ENCODE results near the gene MOXD1.
A peak's percentile ranks its signal among the peaks of the same experiment; 100 is the strongest.

Gene MOXD1

DNA sequence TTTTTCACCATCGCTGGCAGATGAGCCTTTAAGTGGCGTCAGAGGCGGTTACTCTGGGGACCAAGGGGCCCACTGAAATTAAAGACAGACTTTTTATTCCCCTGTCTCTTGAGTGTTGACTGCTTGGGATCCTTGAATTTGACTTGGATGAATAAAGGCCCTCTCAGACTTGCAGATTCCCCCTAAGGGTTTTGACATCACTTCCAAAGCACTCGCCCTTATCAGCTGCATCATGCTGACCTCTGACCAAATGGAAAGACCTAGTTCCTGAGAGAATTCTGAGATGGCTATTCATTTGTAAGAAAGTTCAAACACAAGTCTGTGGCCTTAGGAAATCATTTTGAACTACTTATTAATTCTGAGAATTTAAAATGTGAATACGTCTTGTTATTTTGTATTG is 13.5 kb upstream of the MOXD1 start:
- Histone ChIP-seq H3K27me3 (ENCODE audit: control insufficient read depth in 2 of 2, insufficient read depth in 2 of 2, low read length in 2 of 2) (no peaks in the 10 kb centered on the region), H3K27ac (ENCODE audit: low read depth in 2 of 2, low read length in 2 of 2) (no peak overlapping the region), H3K9ac (ENCODE audit: low read depth in 1 of 2, low read length in 2 of 2) (no peak overlapping the region), H3K4me3 (ENCODE audit: low read length in 2 of 2) (no peak overlapping the region), H3K9me3 (ENCODE audit: control insufficient read depth in 2 of 2, low read length in 2 of 2) (no peaks in the 10 kb centered on the region), H3K4me1 (ENCODE audit: control insufficient read depth in 2 of 2, insufficient read depth in 2 of 2, low read length in 2 of 2) (no peaks in the 10 kb centered on the region), H3K36me3 (ENCODE audit: control insufficient read depth in 2 of 2, insufficient read depth in 2 of 2, low read length in 2 of 2) (no peaks in the 10 kb centered on the region)

- Histone ChIP-seq H3K4me1 (ENCODE audit: control insufficient read depth in 2 of 2, insufficient read depth in 2 of 2, low read length in 2 of 2) (no peaks in the 10 kb centered on the region), H3K27ac (ENCODE audit: low read depth in 2 of 2, low read length in 2 of 2) (no peak overlapping the region), H3K9ac (ENCODE audit: low read depth in 1 of 2, low read length in 2 of 2) (no peak overlapping the region), H3K27me3 (ENCODE audit: control insufficient read depth in 2 of 2, insufficient read depth in 2 of 2, low read length in 2 of 2) (no peaks in the 10 kb centered on the region), H3K4me3 (ENCODE audit: low read length in 2 of 2) (no peak overlapping the region), H3K9me3 (ENCODE audit: control insufficient read depth in 2 of 2, low read length in 2 of 2) (no peaks in the 10 kb centered on the region), H3K36me3 (ENCODE audit: control insufficient read depth in 2 of 2, insufficient read depth in 2 of 2, low read length in 2 of 2) (no peaks in the 10 kb centered on the region)
These were observed 13.0 kb upstream of the MOXD1 start for GRCh38 chr6:132414322-132414721.

DNA sequence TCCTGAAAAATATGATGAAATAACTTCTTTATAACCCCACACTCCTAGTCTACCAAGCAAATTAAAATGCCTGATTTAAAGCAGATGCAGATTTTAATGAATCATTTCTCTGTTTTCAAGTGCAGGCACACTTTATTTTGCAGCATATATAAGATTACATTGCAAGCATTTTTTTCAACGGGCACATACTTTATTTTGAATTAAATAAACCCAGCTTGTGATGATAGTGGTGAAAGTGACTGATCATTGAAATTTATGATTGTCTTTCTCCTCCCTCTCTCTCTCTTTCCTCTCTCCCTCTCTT is 12.2 kb upstream of the MOXD1 start:
- H3K27me3 ChIP-seq (ENCODE audit: control insufficient read depth in 2 of 2, insufficient read depth in 2 of 2, low read length in 2 of 2): no peaks in the 10 kb centered on the region
- no peak overlapping the region for H3K27ac ChIP-seq (ENCODE audit: low read depth in 2 of 2, low read length in 2 of 2)
- H3K36me3 ChIP-seq (ENCODE audit: control insufficient read depth in 2 of 2, insufficient read depth in 2 of 2, low read length in 2 of 2): no peaks in the 10 kb centered on the region
- H3K9me3 ChIP-seq (ENCODE audit: control insufficient read depth in 2 of 2, low read length in 2 of 2): no peaks in the 10 kb centered on the region
- H3K4me1 ChIP-seq (ENCODE audit: control insufficient read depth in 2 of 2, insufficient read depth in 2 of 2, low read length in 2 of 2): no peaks in the 10 kb centered on the region
- no peak overlapping the region for H3K4me3 ChIP-seq (ENCODE audit: low read length in 2 of 2)
- no peak overlapping the region for H3K9ac ChIP-seq (ENCODE audit: low read depth in 1 of 2, low read length in 2 of 2)

GRCh38 chr6:132412656-132413498 is 11.6 kb upstream of the MOXD1 start:
- no peaks in the 10 kb centered on the region for H3K36me3 ChIP-seq (ENCODE audit: control insufficient read depth in 2 of 2, insufficient read depth in 2 of 2, low read length in 2 of 2)
- no peaks in the 10 kb centered on the region for H3K4me1 ChIP-seq (ENCODE audit: control insufficient read depth in 2 of 2, insufficient read depth in 2 of 2, low read length in 2 of 2)
- H3K9me3 ChIP-seq (ENCODE audit: control insufficient read depth in 2 of 2, low read length in 2 of 2): no peaks in the 10 kb centered on the region
- H3K9ac ChIP-seq (ENCODE audit: low read depth in 1 of 2, low read length in 2 of 2): no peak overlapping the region
- H3K4me3 ChIP-seq (ENCODE audit: low read length in 2 of 2): no peak overlapping the region
- H3K27me3 ChIP-seq (ENCODE audit: control insufficient read depth in 2 of 2, insufficient read depth in 2 of 2, low read length in 2 of 2): no peaks in the 10 kb centered on the region
- no peak overlapping the region for H3K27ac ChIP-seq (ENCODE audit: low read depth in 2 of 2, low read length in 2 of 2)

- Histone ChIP-seq H3K4me1 (ENCODE audit: control insufficient read depth in 2 of 2, insufficient read depth in 2 of 2, low read length in 2 of 2) (no peaks in the 10 kb centered on the region), H3K9me3 (ENCODE audit: control insufficient read depth in 2 of 2, low read length in 2 of 2) (no peaks in the 10 kb centered on the region), H3K27me3 (ENCODE audit: control insufficient read depth in 2 of 2, insufficient read depth in 2 of 2, low read length in 2 of 2) (no peaks in the 10 kb centered on the region), H3K36me3 (ENCODE audit: control insufficient read depth in 2 of 2, insufficient read depth in 2 of 2, low read length in 2 of 2) (no peaks in the 10 kb centered on the region), H3K27ac (ENCODE audit: low read depth in 2 of 2, low read length in 2 of 2) (no peak overlapping the region), H3K9ac (ENCODE audit: low read depth in 1 of 2, low read length in 2 of 2) (no peak overlapping the region), H3K4me3 (ENCODE audit: low read length in 2 of 2) (no peak overlapping the region)
These were observed 10.0 kb upstream of the MOXD1 start for GRCh38 chr6:132411296-132411695.

DNA sequence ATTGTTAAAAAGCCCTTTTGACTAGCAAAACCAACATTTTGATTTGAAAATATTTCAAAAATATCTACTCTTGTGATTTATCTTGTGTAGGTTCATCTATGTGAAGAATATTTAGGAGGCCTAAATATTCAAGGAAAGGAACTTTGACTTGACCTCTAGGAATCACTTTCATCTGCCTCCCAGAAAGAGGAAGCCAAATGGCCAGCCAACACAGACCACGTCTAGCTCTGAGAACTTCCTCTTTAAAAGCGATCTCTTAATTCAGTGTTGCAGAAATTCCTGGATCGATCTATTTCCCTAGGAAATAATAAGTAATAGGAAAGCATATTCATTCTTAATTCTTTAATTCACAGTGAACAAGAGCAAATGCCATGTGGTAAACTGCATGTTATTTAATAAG is 9.6 kb upstream of the MOXD1 start:
- Histone ChIP-seq H3K36me3 (ENCODE audit: control insufficient read depth in 2 of 2, insufficient read depth in 2 of 2, low read length in 2 of 2) (no peaks in the 10 kb centered on the region), H3K27me3 (ENCODE audit: control insufficient read depth in 2 of 2, insufficient read depth in 2 of 2, low read length in 2 of 2) (no peaks in the 10 kb centered on the region), H3K9ac (ENCODE audit: low read depth in 1 of 2, low read length in 2 of 2) (no peak overlapping the region), H3K9me3 (ENCODE audit: control insufficient read depth in 2 of 2, low read length in 2 of 2) (no peaks in the 10 kb centered on the region), H3K27ac (ENCODE audit: low read depth in 2 of 2, low read length in 2 of 2) (no peak overlapping the region), H3K4me3 (ENCODE audit: low read length in 2 of 2) (no peak overlapping the region), H3K4me1 (ENCODE audit: control insufficient read depth in 2 of 2, insufficient read depth in 2 of 2, low read length in 2 of 2) (no peaks in the 10 kb centered on the region)

DNA sequence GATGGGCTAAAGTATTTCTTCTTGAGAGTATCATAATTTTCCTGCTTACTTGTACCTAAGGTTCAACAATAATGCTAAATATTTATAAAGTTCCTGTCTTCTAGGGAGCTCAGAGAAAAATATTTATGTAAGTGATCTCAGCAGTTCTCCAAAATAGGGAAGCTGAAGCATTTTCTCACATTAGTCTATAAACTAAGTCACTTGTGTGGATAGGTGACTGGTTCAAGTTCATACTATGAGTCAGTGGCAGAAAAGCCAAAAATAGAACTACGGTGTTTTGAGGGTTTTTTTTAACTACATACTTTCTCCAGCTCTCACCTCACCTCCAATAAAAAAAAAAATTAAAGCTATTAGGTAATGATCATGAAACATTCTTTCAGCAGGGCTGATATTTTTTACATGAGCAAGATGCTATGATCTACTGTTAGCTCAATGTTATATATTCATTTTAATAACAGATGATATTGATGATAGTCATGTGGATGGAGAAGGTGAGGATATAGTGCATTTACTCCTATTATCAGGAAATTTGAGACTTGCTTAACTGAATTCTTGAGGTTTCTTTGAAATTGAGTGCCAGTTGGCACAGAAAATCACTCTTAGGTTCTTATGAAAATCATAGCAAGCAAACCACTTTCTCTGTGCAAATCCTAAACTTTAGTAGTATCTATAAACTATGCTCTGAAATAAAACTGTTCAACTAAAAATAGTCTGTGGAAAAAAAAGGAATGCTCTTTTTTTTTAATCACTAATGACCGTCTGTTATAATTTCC is 4.1 kb upstream of the MOXD1 start:
- Histone ChIP-seq H3K36me3 (ENCODE audit: control insufficient read depth in 2 of 2, insufficient read depth in 2 of 2, low read length in 2 of 2) (no peaks in the 10 kb centered on the region), H3K27ac (ENCODE audit: low read depth in 2 of 2, low read length in 2 of 2) (no peak overlapping the region), H3K4me1 (ENCODE audit: control insufficient read depth in 2 of 2, insufficient read depth in 2 of 2, low read length in 2 of 2) (no peaks in the 10 kb centered on the region), H3K9me3 (ENCODE audit: control insufficient read depth in 2 of 2, low read length in 2 of 2) (no peaks in the 10 kb centered on the region), H3K27me3 (ENCODE audit: control insufficient read depth in 2 of 2, insufficient read depth in 2 of 2, low read length in 2 of 2) (peaks cover 17 to 28% of the 10 kb centered on the region in 2 donors), H3K4me3 (ENCODE audit: low read length in 2 of 2) (no peak overlapping the region), H3K9ac (ENCODE audit: low read depth in 1 of 2, low read length in 2 of 2) (no peak overlapping the region)

DNA sequence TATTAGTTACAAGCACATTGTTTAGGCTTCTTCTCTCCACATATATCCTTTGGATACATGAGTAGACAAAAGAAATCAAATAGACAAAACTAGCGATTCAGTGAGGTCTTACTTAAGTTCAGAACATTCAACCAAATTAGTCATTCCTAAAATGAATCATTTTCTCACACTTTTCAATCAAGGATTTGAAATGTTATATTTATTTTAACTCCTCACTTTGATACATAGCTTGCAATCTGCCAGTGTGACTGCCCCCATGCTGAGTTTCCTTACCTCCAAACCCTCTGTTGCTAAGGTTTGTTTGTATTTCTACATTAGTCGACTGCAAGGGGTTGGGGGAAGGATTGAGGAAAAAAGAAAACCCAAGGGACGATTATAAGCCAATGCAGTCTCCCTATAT is 3.5 kb upstream of the MOXD1 start:
- Histone ChIP-seq H3K27me3 (ENCODE audit: control insufficient read depth in 2 of 2, insufficient read depth in 2 of 2, low read length in 2 of 2) (peaks cover 17 to 28% of the 10 kb centered on the region in 2 donors), H3K9ac (ENCODE audit: low read depth in 1 of 2, low read length in 2 of 2) (no peak overlapping the region), H3K27ac (ENCODE audit: low read depth in 2 of 2, low read length in 2 of 2) (no peak overlapping the region), H3K9me3 (ENCODE audit: control insufficient read depth in 2 of 2, low read length in 2 of 2) (no peaks in the 10 kb centered on the region), H3K4me3 (ENCODE audit: low read length in 2 of 2) (no peak overlapping the region), H3K4me1 (ENCODE audit: control insufficient read depth in 2 of 2, insufficient read depth in 2 of 2, low read length in 2 of 2) (no peaks in the 10 kb centered on the region), H3K36me3 (ENCODE audit: control insufficient read depth in 2 of 2, insufficient read depth in 2 of 2, low read length in 2 of 2) (no peaks in the 10 kb centered on the region)

- Histone ChIP-seq H3K36me3 (ENCODE audit: control insufficient read depth in 2 of 2, insufficient read depth in 2 of 2, low read length in 2 of 2) (no peaks in the 10 kb centered on the region), H3K9me3 (ENCODE audit: control insufficient read depth in 2 of 2, low read length in 2 of 2) (no peaks in the 10 kb centered on the region), H3K4me1 (ENCODE audit: control insufficient read depth in 2 of 2, insufficient read depth in 2 of 2, low read length in 2 of 2) (no peaks in the 10 kb centered on the region), H3K4me3 (ENCODE audit: low read length in 2 of 2) (no peak overlapping the region), H3K27ac (ENCODE audit: low read depth in 2 of 2, low read length in 2 of 2) (no peak overlapping the region), H3K9ac (ENCODE audit: low read depth in 1 of 2, low read length in 2 of 2) (no peak overlapping the region), H3K27me3 (ENCODE audit: control insufficient read depth in 2 of 2, insufficient read depth in 2 of 2, low read length in 2 of 2) (peaks cover 17 to 30% of the 10 kb centered on the region in 2 donors)
These were observed 3.1 kb upstream of the MOXD1 start for GRCh38 chr6:132404330-132404729.

- no peaks in the 10 kb centered on the region for H3K4me1 ChIP-seq (ENCODE audit: control insufficient read depth in 2 of 2, insufficient read depth in 2 of 2, low read length in 2 of 2)
- no peak overlapping the region for H3K9ac ChIP-seq (ENCODE audit: low read depth in 1 of 2, low read length in 2 of 2)
These were observed 477 bp upstream of the MOXD1 start for GRCh38 chr6:132401618-132402285.

More at GRCh38 chr6:132401618-132402285, 477 bp upstream of the MOXD1 start:
- Histone ChIP-seq H3K36me3 (ENCODE audit: control insufficient read depth in 2 of 2, insufficient read depth in 2 of 2, low read length in 2 of 2) (no peaks in the 10 kb centered on the region), H3K27ac (ENCODE audit: low read depth in 2 of 2, low read length in 2 of 2) (no peak overlapping the region), H3K4me3 (ENCODE audit: low read length in 2 of 2) (peak overlapping the region; percentile 62 to 74), H3K27me3 (ENCODE audit: control insufficient read depth in 2 of 2, insufficient read depth in 2 of 2, low read length in 2 of 2) (peaks cover 17 to 30% of the 10 kb centered on the region in 2 donors), H3K9me3 (ENCODE audit: control insufficient read depth in 2 of 2, low read length in 2 of 2) (no peaks in the 10 kb centered on the region)

Data from mucosa of rectum (tissue), 2 donors.